CD14-positive monocyte (primary cell): ENCODE data around the gene PDS5B. TPM values are rescaled to one million over a fixed set of nuclear protein-coding genes. Genes with fewer than 3 reads are reported as not detected.

Source experiments
- DNase-seq, 3 donors: peaks; one replicate each; pipeline ENCODE4 v3.0.0-alpha.2; 2011 to 2022
- H2AFZ ChIP-seq: 2 replicates; pipeline ENCODE4 v1.6.0; 2012; ENCODE audit warnings: mild to moderate bottlenecking, low read depth, low read length, inconsistent platforms; ENCODE audit not compliant: insufficient read depth, poor library complexity, severe bottlenecking
- H3K27ac ChIP-seq, 2 donors: 1 replicate in 1 of 2; 2 replicates in 1 of 2; pipeline ENCODE4 v1.5.1; 2012 to 2013; ENCODE audit warnings: low read length in 2 of 2, control low read depth in 1 of 2, inconsistent platforms in 1 of 2, low read depth in 1 of 2, mild to moderate bottlenecking in 1 of 2
- H3K27me3 ChIP-seq, 2 donors: one replicate each; pipeline versions ENCODE4 v1.6.0 to v1.6.1; 2011 to 2013; ENCODE audit warnings: low read length in 2 of 2; ENCODE audit not compliant: control insufficient read depth in 2 of 2, insufficient read depth in 2 of 2
- H3K36me3 ChIP-seq, 2 donors: replicated peaks in 1 of 2; 1 replicate in 1 of 2; 2 replicates in 1 of 2; pipeline versions ENCODE4 v1.5.1 to v1.6.1; 2012 to 2013; ENCODE audit warnings: low read length in 2 of 2, control low read depth in 1 of 2, inconsistent platforms in 1 of 2, mild to moderate bottlenecking in 1 of 2; ENCODE audit not compliant: insufficient read depth in 2 of 2, control insufficient read depth in 1 of 2
- H3K4me1 ChIP-seq, 2 donors: 1 replicate in 1 of 2; 2 replicates in 1 of 2; pipeline versions ENCODE4 v1.5.1 to v1.6.1; 2012 to 2013; ENCODE audit warnings: low read length in 2 of 2, control low read depth in 1 of 2, inconsistent platforms in 1 of 2, mild to moderate bottlenecking in 1 of 2, moderate library complexity in 1 of 2; ENCODE audit not compliant: insufficient read depth in 2 of 2, control insufficient read depth in 1 of 2
- H3K4me2 ChIP-seq: replicated peaks from 2 replicates; pipeline ENCODE3; 2012; ENCODE audit warnings: low read length, moderate library complexity, mild to moderate bottlenecking; ENCODE audit not compliant: poor library complexity, severe bottlenecking; ENCODE audit errors: extremely low read depth
- H3K4me3 ChIP-seq, 3 experiments: fragments of 200-600 bp in 1 of 3; sonication (generic) in 1 of 3; replicated peaks in 1 of 3; 1 replicate in 2 of 3; 2 replicates in 1 of 3; pipeline ENCODE4 v1.5.1; 2011 to 2013; ENCODE audit warnings: low read length in 3 of 3, mild to moderate bottlenecking in 3 of 3, control low read depth in 2 of 3, low read depth in 2 of 3, inconsistent platforms in 1 of 3, moderate library complexity in 1 of 3
- H3K79me2 ChIP-seq: 2 replicates; pipeline ENCODE4 v1.6.0; 2012; ENCODE audit warnings: mild to moderate bottlenecking, control low read depth, inconsistent platforms, low read length, moderate library complexity; ENCODE audit not compliant: insufficient read depth
- H3K9ac ChIP-seq: 2 replicates; pipeline ENCODE4 v1.6.0; 2017; ENCODE audit warnings: low read length, mild to moderate bottlenecking; ENCODE audit not compliant: insufficient read depth, poor library complexity, severe bottlenecking
- H3K9me3 ChIP-seq, 2 donors: replicated peaks in 1 of 2; 1 replicate in 1 of 2; 2 replicates in 1 of 2; pipeline versions ENCODE4 v1.5.1 to v1.6.1; 2012 to 2013; ENCODE audit warnings: low read length in 2 of 2, control low read depth in 1 of 2; ENCODE audit not compliant: control insufficient read depth in 1 of 2, insufficient read depth in 1 of 2
- H4K20me1 ChIP-seq: 2 replicates; pipeline ENCODE4 v1.6.0; 2012; ENCODE audit warnings: mild to moderate bottlenecking, low read length, control low read depth, moderate library complexity; ENCODE audit not compliant: insufficient read depth
- H3K27ac Mint-ChIP-seq, 7 donors: one replicate each; pipeline ENCODE4 v1.8.0; 2020; ENCODE audit warnings: mild to moderate bottlenecking in 7 of 7, mixed read lengths in 7 of 7, moderate library complexity in 6 of 7, inconsistent platforms in 2 of 7
- H3K27me3 Mint-ChIP-seq, 3 donors: one replicate each; pipeline ENCODE4 v1.8.0; 2021 to 2022; ENCODE audit warnings: low read depth in 3 of 3, mild to moderate bottlenecking in 3 of 3, mixed read lengths in 3 of 3, moderate library complexity in 3 of 3, inconsistent platforms in 1 of 3
- H3K36me3 Mint-ChIP-seq, 2 donors: one replicate each; pipeline ENCODE4 v1.8.0; 2020; ENCODE audit warnings: mixed read lengths in 2 of 2, inconsistent platforms in 1 of 2, mild to moderate bottlenecking in 1 of 2
- H3K4me1 Mint-ChIP-seq: one replicate; pipeline ENCODE4 v1.8.0; 2020; ENCODE audit warnings: mild to moderate bottlenecking, mixed read lengths
- H3K4me3 Mint-ChIP-seq, 2 donors: one replicate each; pipeline ENCODE4 v1.8.0; 2020; ENCODE audit warnings: mild to moderate bottlenecking in 2 of 2, mixed read lengths in 2 of 2, moderate library complexity in 1 of 2
- H3K9me3 Mint-ChIP-seq, 7 donors: one replicate each; pipeline ENCODE4 v1.8.0; 2020 to 2022; ENCODE audit warnings: mixed read lengths in 7 of 7, mild to moderate bottlenecking in 6 of 7, moderate library complexity in 6 of 7, inconsistent platforms in 2 of 7
- CTCF ChIP-seq: fragments of 200-600 bp; IDR thresholded peaks from one replicate; pipeline ENCODE4 v1.8.0; 2022; ENCODE audit warnings: antibody characterized with exemption, mild to moderate bottlenecking
- WGBS: methylation state at CpG from one replicate; pipeline ENCODE4 v1.1.5; 2013; ENCODE audit warnings: missing lambda C conversion rate; ENCODE audit not compliant: insufficient coverage; 5-methylcytosine and 5-hydroxymethylcytosine counted together
- intact Hi-C, 2 donors: fragments of 100-400 bp; cut with micrococcal nuclease; formaldehyde crosslinking; loops; one replicate each; pipeline versions ENCODE4 v1.15.0 to v1.15.1; 2023
- polyA plus RNA-seq, 3 donors: library from polyadenylated mRNA; depleted of rRNA in 1 of 3; unstranded in 2 of 3; stranded (reverse) in 1 of 3; fragments of 300-500 nt in 2 of 3; fragments of >200 nt in 1 of 3; fragmentation: Illumina TruSeq in 2 of 3; gene quantifications; 1 replicate in 2 of 3; 2 replicates in 1 of 3; pipeline ENCODE4 v1.2.3, GENCODE V29; 2012 to 2021

The PDS5B gene
- polyA plus RNA-seq, 3 donors = 9.0 to 33.0 (median 21.0) TPM

- no peaks in the 10 kb centered on the region for H3K27me3 ChIP-seq
- WGBS = no CpG with 5 or more reads among the region's 4 CpGs
- H3K27me3 Mint-ChIP-seq = no peaks in the 10 kb centered on the region
- peaks cover 72% of the 10 kb centered on the region for H4K20me1 ChIP-seq
- H3K79me2 ChIP-seq = peaks cover 99% of the 10 kb centered on the region
- peaks cover 15 to 19% of the 10 kb centered on the region in 2 donors for H3K4me1 ChIP-seq
- peak; percentile 82 for TF ChIP-seq CTCF
- no peak overlapping the region for H2AFZ ChIP-seq
- no peaks in the 10 kb centered on the region for H3K9me3 Mint-ChIP-seq
- DNase-seq = peak; percentile 38 to 59 (median 56)
- H3K4me3 Mint-ChIP-seq = no peak overlapping the region
- H3K36me3 Mint-ChIP-seq = no peaks in the 10 kb centered on the region
- no peak overlapping the region for H3K27ac ChIP-seq
- H3K27ac Mint-ChIP-seq = no peak overlapping the region
- H3K4me1 Mint-ChIP-seq = peaks cover 28% of the 10 kb centered on the region
- H3K36me3 ChIP-seq = no peaks in the 10 kb centered on the region
- H3K9ac ChIP-seq = no peak overlapping the region
- intact Hi-C loops = loop anchor here in 1 of 2 donors (5.0 kb wide), 1 partner anchor 52 kb away; the partner anchor contains the start of gene PDS5B
- no peak overlapping the region for H3K4me2 ChIP-seq
- H3K9me3 ChIP-seq = no peaks in the 10 kb centered on the region
- no peak overlapping the region for H3K4me3 ChIP-seq
Measured at GRCh38 chr13:32639502-32640105, 53.4 kb downstream of the PDS5B start.

GRCh38 chr13:32642316-32642715 lies 56.1 kb downstream of the PDS5B start:
- Histone ChIP-seq H3K27ac (no peak overlapping the region), H4K20me1 (peaks cover 87% of the 10 kb centered on the region), H3K4me3 (no peak overlapping the region), H3K4me2 (no peak overlapping the region), H3K27me3 (no peaks in the 10 kb centered on the region), H3K36me3 (no peaks in the 10 kb centered on the region), H3K9me3 (no peaks in the 10 kb centered on the region), H3K79me2 (peaks cover 99% of the 10 kb centered on the region), H3K4me1 (peaks cover 15 to 19% of the 10 kb centered on the region in 2 donors), H3K9ac (no peak overlapping the region), H2AFZ (no peak overlapping the region)
- WGBS = no CpG with 5 or more reads among the region's 1 CpG
- no peaks in the 10 kb centered on the region for H3K36me3 Mint-ChIP-seq
- no peaks in the 10 kb centered on the region for H3K27me3 Mint-ChIP-seq
- H3K9me3 Mint-ChIP-seq = no peaks in the 10 kb centered on the region
- no peak overlapping the region for H3K4me3 Mint-ChIP-seq
- no peak for TF ChIP-seq CTCF
- intact Hi-C loops = no loop called here
- DNase-seq = no peak
- H3K27ac Mint-ChIP-seq = peak overlapping the region in 4 of 7 donors; percentile 5 to 68 (median 27)
- H3K4me1 Mint-ChIP-seq = peaks cover 39% of the 10 kb centered on the region
